ENCODE data around the gene KMT5B.

DNA sequence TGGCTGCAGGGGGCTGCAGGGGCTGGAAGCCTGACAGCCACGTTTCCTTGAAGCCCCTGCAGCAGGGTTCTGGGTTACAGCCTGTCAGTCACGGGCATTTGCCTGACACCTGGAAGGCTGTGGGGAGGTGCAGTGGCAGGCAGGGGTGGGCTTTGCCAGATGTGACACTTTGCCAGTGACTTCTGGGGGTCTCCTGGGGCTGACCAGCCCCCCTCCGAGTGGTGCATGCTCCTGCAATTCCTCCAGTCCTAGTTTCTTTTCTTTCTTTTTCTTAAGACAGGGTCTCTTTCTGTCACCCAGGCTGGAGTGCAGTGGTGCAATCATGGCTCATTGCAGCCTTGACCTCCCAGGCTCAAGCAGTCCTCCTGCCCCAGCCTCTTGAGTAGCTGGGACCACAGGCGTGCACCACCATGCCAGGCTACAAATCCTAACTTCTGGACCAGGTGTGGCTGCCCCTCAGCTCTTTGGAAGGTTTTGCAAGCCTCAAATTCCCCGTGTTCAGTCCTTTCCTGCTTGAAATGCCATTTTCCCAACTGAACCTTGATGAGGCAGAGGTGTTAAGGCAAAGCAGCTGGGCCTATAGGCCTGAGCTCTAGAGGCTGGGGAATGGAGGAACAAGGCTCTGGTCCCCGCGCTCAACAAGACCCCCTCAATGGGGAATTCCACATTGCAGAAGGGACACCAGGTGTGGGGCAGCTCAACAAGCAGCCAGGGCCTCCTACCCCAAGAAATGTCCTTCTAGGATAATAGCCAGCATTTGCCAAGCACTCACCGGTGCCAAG lies 71.7 kb downstream of the KMT5B start:
- no peak for TF ChIP-seq ZNF367 (CRISPR knock-in tag; IDR thresholded peaks at IDR 0.05; ENCODE audit: borderline replicate concordance)
- TF ChIP-seq, protein P1, sequence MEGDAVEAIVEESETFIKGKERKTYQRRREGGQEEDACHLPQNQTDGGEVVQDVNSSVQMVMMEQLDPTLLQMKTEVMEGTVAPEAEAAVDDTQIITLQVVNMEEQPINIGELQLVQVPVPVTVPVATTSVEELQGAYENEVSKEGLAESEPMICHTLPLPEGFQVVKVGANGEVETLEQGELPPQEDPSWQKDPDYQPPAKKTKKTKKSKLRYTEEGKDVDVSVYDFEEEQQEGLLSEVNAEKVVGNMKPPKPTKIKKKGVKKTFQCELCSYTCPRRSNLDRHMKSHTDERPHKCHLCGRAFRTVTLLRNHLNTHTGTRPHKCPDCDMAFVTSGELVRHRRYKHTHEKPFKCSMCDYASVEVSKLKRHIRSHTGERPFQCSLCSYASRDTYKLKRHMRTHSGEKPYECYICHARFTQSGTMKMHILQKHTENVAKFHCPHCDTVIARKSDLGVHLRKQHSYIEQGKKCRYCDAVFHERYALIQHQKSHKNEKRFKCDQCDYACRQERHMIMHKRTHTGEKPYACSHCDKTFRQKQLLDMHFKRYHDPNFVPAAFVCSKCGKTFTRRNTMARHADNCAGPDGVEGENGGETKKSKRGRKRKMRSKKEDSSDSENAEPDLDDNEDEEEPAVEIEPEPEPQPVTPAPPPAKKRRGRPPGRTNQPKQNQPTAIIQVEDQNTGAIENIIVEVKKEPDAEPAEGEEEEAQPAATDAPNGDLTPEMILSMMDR (CRISPR knock-in tag; IDR thresholded peaks at IDR 0.05) = no peak
- no peak for TF ChIP-seq POLR2A (IDR thresholded peaks at IDR 0.05; ENCODE audit: insufficient read depth in 1 of 2, low read depth in 2 of 2, low read length in 2 of 2)
- no peak for TF ChIP-seq MIXL1 (CRISPR knock-in tag; IDR thresholded peaks at IDR 0.05)
- TF ChIP-seq FOXK2 (IDR thresholded peaks at IDR 0.05) = no peak
- no peak for TF ChIP-seq ZNF782 (CRISPR knock-in tag; IDR thresholded peaks at IDR 0.05; ENCODE audit: borderline replicate concordance)
- no peak for TF ChIP-seq ZNF891 (CRISPR knock-in tag; IDR thresholded peaks at IDR 0.05)
- no peak for TF ChIP-seq ZNF331 (CRISPR knock-in tag; IDR thresholded peaks at IDR 0.05)
- no peak for TF ChIP-seq PTBP1 (IDR thresholded peaks at IDR 0.05; ENCODE audit: low read depth, low read length, poor library complexity, severe bottlenecking)
- TF ChIP-seq, protein P2, sequence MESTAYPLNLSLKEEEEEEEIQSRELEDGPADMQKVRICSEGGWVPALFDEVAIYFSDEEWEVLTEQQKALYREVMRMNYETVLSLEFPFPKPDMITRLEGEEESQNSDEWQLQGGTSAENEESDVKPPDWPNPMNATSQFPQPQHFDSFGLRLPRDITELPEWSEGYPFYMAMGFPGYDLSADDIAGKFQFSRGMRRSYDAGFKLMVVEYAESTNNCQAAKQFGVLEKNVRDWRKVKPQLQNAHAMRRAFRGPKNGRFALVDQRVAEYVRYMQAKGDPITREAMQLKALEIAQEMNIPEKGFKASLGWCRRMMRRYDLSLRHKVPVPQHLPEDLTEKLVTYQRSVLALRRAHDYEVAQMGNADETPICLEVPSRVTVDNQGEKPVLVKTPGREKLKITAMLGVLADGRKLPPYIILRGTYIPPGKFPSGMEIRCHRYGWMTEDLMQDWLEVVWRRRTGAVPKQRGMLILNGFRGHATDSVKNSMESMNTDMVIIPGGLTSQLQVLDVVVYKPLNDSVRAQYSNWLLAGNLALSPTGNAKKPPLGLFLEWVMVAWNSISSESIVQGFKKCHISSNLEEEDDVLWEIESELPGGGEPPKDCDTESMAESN (CRISPR knock-in tag; conservative IDR thresholded peaks at IDR 0.05) = no peak
- no peak for TF ChIP-seq ZMYM3 (CRISPR knock-in tag; IDR thresholded peaks at IDR 0.05)
- no peak for TF ChIP-seq MEIS2 (CRISPR knock-in tag; IDR thresholded peaks at IDR 0.05)
- TF ChIP-seq, protein P3, sequence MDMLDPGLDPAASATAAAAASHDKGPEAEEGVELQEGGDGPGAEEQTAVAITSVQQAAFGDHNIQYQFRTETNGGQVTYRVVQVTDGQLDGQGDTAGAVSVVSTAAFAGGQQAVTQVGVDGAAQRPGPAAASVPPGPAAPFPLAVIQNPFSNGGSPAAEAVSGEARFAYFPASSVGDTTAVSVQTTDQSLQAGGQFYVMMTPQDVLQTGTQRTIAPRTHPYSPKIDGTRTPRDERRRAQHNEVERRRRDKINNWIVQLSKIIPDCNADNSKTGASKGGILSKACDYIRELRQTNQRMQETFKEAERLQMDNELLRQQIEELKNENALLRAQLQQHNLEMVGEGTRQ (IDR thresholded peaks at IDR 0.05; ENCODE audit: low read depth, low read length) = no peak
- TF ChIP-seq, protein P3 (CRISPR knock-in tag; IDR thresholded peaks at IDR 0.05; ENCODE audit: borderline replicate concordance) = no peak
- TF ChIP-seq TOPORS (CRISPR knock-in tag; IDR thresholded peaks at IDR 0.05) = no peak

All from HepG2 (cell line).